HAP-1 (cell line): Measurements from ENCODE around the gene TUFT1.
A peak's percentile ranks its signal among the peaks of the same experiment; 100 is the strongest.
"Not testable (repeated sequence)": the region's sequence is repeated elsewhere in the genome, so short reads cannot be mapped to it uniquely, and the experiment has no call there.

Source experiments
- DNase-seq, 2 experiments: peaks; one replicate each; pipeline ENCODE4 v3.0.0-alpha.2; 2016 to 2020; ENCODE audit warnings: low spot score in 2 of 2
- H3K27me3 ChIP-seq: fragments of 250-450 bp; sonication (Bioruptor Pico); 2 replicates; pipeline ENCODE4 v1.5.1; 2020; ENCODE audit warnings: low read depth, mild to moderate bottlenecking, moderate library complexity
- H3K36me3 ChIP-seq: fragments of 250-450 bp; sonication (Bioruptor Pico); replicated peaks from 2 replicates; pipeline ENCODE4 v1.5.1; 2020; ENCODE audit warnings: mild to moderate bottlenecking
- H3K4me1 ChIP-seq: fragments of 250-450 bp; sonication (Bioruptor Pico); 2 replicates; pipeline ENCODE4 v1.5.1; 2020; ENCODE audit warnings: mild to moderate bottlenecking
- H3K4me3 ChIP-seq: fragments of 250-450 bp; sonication (Bioruptor Pico); 2 replicates; pipeline ENCODE4 v1.5.1; 2020; ENCODE audit warnings: mild to moderate bottlenecking, moderate library complexity
- H3K9me3 ChIP-seq: fragments of 250-450 bp; sonication (Bioruptor Pico); 2 replicates; pipeline ENCODE4 v1.5.1; 2020; ENCODE audit warnings: mild to moderate bottlenecking, moderate library complexity
- in situ Hi-C: fragments of 300-500 bp; cut with MboI; formaldehyde crosslinking; loops from 3 replicates; pipeline ENCODE4 v1.14.3; 2020; ENCODE audit warnings: low sequenced_read_pairs, inconsistent platforms, mixed read lengths

The TUFT1 gene

GRCh38 chr1:151593730-151594129 lies 53.6 kb downstream of the TUFT1 start:
- H3K36me3 ChIP-seq: no peaks in the 10 kb centered on the region
- H3K4me3 ChIP-seq: 0 out of 2 replicates have a peak overlapping the region, but pooled peaks have one; percentile 1
- DNase-seq: peak in 1 of 2 experiments; percentile 24
- in situ Hi-C loops: no loop called here
- no peaks in the 10 kb centered on the region for H3K9me3 ChIP-seq
- no peaks in the 10 kb centered on the region for H3K27me3 ChIP-seq
- H3K4me1 ChIP-seq: peaks cover 5% of the 10 kb centered on the region

- in situ Hi-C loops: no loop called here
Observed at GRCh38 chr1:151594143-151594625, 54.1 kb downstream of the TUFT1 start.

GRCh38 chr1:151596166-151596953 lies 56.3 kb downstream of the TUFT1 start:
- in situ Hi-C loops: no loop called here
- H3K4me1 ChIP-seq: peaks cover 5% of the 10 kb centered on the region
- no peaks in the 10 kb centered on the region for H3K27me3 ChIP-seq
- DNase-seq: no peak
- no peaks in the 10 kb centered on the region for H3K36me3 ChIP-seq
- no peak overlapping the region for H3K4me3 ChIP-seq
- H3K9me3 ChIP-seq: no peaks in the 10 kb centered on the region

More at GRCh38 chr1:151594143-151594625, 54.1 kb downstream of the TUFT1 start:
- Histone ChIP-seq H3K9me3 (no peaks in the 10 kb centered on the region), H3K4me1 (peaks cover 5% of the 10 kb centered on the region), H3K27me3 (no peaks in the 10 kb centered on the region), H3K4me3 (0 out of 2 replicates have a peak overlapping the region, but pooled peaks have one; percentile 1), H3K36me3 (no peaks in the 10 kb centered on the region)
- DNase-seq: peak; percentile 59 to 87

GRCh38 chr1:151602550-151602949 lies 62.4 kb downstream of the TUFT1 start:
- in situ Hi-C loops, H3K27me3 ChIP-seq, H3K4me1 ChIP-seq: not testable (repeated sequence)

GRCh38 chr1:151604291-151604690 lies 64.2 kb downstream of the TUFT1 start:
- Histone ChIP-seq H3K9me3 (no peaks in the 10 kb centered on the region), H3K27me3 (no peaks in the 10 kb centered on the region), H3K4me3 (no peak overlapping the region), H3K4me1 (peaks cover 6% of the 10 kb centered on the region; the same call in 1 of the 2 replicates), H3K36me3 (no peaks in the 10 kb centered on the region)
- no peak for DNase-seq
- in situ Hi-C loops: no loop called here

More at GRCh38 chr1:151602550-151602949, 62.4 kb downstream of the TUFT1 start:
- not testable (repeated sequence) for H3K9me3 ChIP-seq, H3K36me3 ChIP-seq, DNase-seq, H3K4me3 ChIP-seq

- no peak for DNase-seq
- Histone ChIP-seq H3K4me3 (no peak overlapping the region), H3K36me3 (no peaks in the 10 kb centered on the region), H3K9me3 (no peaks in the 10 kb centered on the region), H3K4me1 (peaks cover 6% of the 10 kb centered on the region; the same call in 1 of the 2 replicates), H3K27me3 (no peaks in the 10 kb centered on the region)
- in situ Hi-C loops: no loop called here
Observed at GRCh38 chr1:151606384-151606783, 66.3 kb downstream of the TUFT1 start.

- in situ Hi-C loops: no loop called here
- DNase-seq: no peak
- Histone ChIP-seq H3K27me3 (no peaks in the 10 kb centered on the region), H3K36me3 (no peaks in the 10 kb centered on the region), H3K9me3 (no peaks in the 10 kb centered on the region), H3K4me3 (no peak overlapping the region), H3K4me1 (peaks cover 9% of the 10 kb centered on the region; the same call in 1 of the 2 replicates)
Observed at GRCh38 chr1:151606857-151607256, 66.7 kb downstream of the TUFT1 start.

GRCh38 chr1:151610142-151610541 lies 70.0 kb downstream of the TUFT1 start:
- H3K9me3 ChIP-seq: no peaks in the 10 kb centered on the region
- no peak for DNase-seq
- H3K36me3 ChIP-seq: peaks cover 3% of the 10 kb centered on the region; the same call in 1 of the 2 replicates
- peaks cover 9% of the 10 kb centered on the region; the same call in 1 of the 2 replicates for H3K4me1 ChIP-seq
- H3K27me3 ChIP-seq: no peaks in the 10 kb centered on the region
- in situ Hi-C loops: no loop called here
- H3K4me3 ChIP-seq: no peak overlapping the region

- H3K4me1 ChIP-seq: peaks cover 9% of the 10 kb centered on the region; the same call in 1 of the 2 replicates
- DNase-seq: no peak
Observed at GRCh38 chr1:151611288-151611790, 71.2 kb downstream of the TUFT1 start.

GRCh38 chr1:151611832-151612500 lies 71.9 kb downstream of the TUFT1 start, which contains the start of gene SNX27:
SNX27 (plus strand) TSS chr1:151612050; CDS start chr1:151612202, 152 bp downstream.
- Histone ChIP-seq H3K9me3 (no peaks in the 10 kb centered on the region), H3K27me3 (no peaks in the 10 kb centered on the region), H3K4me1 (peaks cover 9% of the 10 kb centered on the region; the same call in 1 of the 2 replicates), H3K36me3 (peaks cover 3% of the 10 kb centered on the region; the same call in 1 of the 2 replicates), H3K4me3 (peak within 1 kb of the TSS; percentile 71)
- peak; percentile 92 to 97 for DNase-seq
- in situ Hi-C loops: no loop called here

More at GRCh38 chr1:151611288-151611790, 71.2 kb downstream of the TUFT1 start:
- H3K27me3 ChIP-seq: no peaks in the 10 kb centered on the region
- in situ Hi-C loops: no loop called here
- no peaks in the 10 kb centered on the region for H3K9me3 ChIP-seq
- H3K4me3 ChIP-seq: peak overlapping the region; percentile 71
- H3K36me3 ChIP-seq: peaks cover 3% of the 10 kb centered on the region; the same call in 1 of the 2 replicates

- H3K9me3 ChIP-seq: no peaks in the 10 kb centered on the region
- no peaks in the 10 kb centered on the region for H3K27me3 ChIP-seq
- peak overlapping the region; percentile 71 for H3K4me3 ChIP-seq
- in situ Hi-C loops: no loop called here
- H3K36me3 ChIP-seq: peaks cover 3% of the 10 kb centered on the region; the same call in 1 of the 2 replicates
- peaks cover 9% of the 10 kb centered on the region; the same call in 1 of the 2 replicates for H3K4me1 ChIP-seq
- peak in 1 of 2 experiments; percentile 43 for DNase-seq
Observed at GRCh38 chr1:151612501-151613281, 72.6 kb downstream of the TUFT1 start.

GRCh38 chr1:151613282-151613780 lies 73.2 kb downstream of the TUFT1 start:
- peak; percentile 21 to 29 for DNase-seq
- peaks cover 5% of the 10 kb centered on the region; the same call in 1 of the 2 replicates for H3K36me3 ChIP-seq
- peak overlapping the region; percentile 71 for H3K4me3 ChIP-seq
- H3K9me3 ChIP-seq: no peaks in the 10 kb centered on the region
- in situ Hi-C loops: no loop called here
- H3K27me3 ChIP-seq: no peaks in the 10 kb centered on the region
- H3K4me1 ChIP-seq: peaks cover 8% of the 10 kb centered on the region; the same call in 1 of the 2 replicates
